IPS-NIHi11 (cell line): ENCODE results near the gene IL1A.

Experiments used
- DNase-seq: peaks from one replicate; pipeline ENCODE4 v3.0.0; 2012; ENCODE audit warnings: mixed read lengths, low spot score

The IL1A gene

DNA sequence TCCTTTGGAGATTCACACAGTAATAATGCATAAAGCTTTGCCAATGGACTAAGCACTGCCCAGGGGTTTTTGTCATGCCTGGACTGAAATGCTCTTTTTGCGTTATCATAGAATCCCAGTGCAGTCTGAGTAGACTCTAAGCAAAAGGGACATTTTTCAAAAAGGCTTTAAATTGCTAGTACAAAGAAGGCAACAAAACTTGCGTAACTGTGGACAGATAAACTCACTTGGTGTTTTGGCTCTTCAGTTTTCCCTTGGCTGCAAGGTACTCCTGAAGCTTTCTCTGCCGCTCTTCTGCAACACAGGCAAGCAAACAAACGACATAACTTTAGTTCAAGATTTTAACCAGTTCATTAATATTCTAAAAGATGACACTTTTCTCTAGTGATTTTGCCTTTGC, 22.0 kb downstream of the IL1A start:
- no peak for DNase-seq

DNA sequence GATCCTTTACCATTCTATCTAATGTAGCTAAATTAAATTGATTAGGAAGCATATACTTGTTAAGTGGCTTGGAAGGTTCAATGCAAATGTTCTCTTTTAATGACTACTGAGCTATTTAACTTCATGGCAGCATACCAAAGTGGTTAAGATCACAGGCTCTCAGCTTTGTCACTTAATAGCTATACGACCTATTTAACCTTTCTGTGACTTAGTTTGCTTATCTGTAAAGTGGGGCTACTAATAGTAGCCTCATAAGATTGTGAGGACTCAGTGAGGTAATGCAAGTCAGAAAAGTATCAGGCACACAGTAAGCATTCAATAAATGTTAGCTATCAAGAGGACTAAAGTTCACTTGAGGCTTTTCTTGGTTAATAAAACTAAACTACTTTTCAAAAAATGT, 24.1 kb downstream of the IL1A start:
- no peak for DNase-seq

- no peak for DNase-seq
Measured at GRCh38 chr2:112758711-112759110, 25.6 kb downstream of the IL1A start.

GRCh38 chr2:112757265-112757664, 27.0 kb downstream of the IL1A start:
- DNase-seq, result no peak

GRCh38 chr2:112756207-112756606, 28.1 kb downstream of the IL1A start:
- no peak for DNase-seq

GRCh38 chr2:112755444-112755843, 28.8 kb downstream of the IL1A start:
- no peak for DNase-seq

DNA sequence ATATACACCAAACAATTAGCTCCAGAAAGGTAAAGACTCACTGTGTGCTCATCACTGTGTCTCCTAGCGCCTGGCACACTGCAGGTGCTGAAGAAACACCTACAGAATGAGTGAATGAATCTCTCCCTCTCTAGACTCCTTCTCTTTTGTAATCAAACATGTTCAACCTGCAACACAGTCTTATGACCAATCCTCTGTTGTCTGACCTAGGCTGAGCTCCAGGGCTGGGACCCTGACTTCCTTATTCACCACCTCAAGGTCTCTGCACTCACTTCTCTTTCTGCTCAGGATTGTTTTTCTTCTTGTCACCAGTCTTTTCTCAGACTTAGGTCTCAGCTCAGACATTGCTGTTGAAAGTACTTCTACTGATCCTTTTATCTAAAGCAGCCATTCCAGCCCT, 29.7 kb downstream of the IL1A start:
- DNase-seq, result no peak

DNA sequence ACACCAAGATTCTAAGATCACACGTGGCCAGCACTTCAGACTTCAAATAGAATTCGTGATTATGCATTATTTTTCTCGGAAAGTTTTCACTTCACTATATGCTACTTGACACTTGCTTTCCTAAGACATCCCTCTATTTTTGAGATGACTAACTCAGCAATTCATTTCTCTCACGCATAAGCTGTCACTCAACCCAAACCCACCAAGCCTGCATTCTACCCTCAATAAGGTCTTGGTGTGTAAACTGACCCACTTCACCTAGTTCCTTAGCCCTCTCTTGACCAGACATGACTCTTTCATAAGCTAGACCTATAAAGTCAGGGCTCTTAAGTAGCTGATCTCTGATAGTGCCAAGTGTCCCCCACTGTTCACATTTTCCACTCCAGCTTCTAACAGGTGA, 31.6 kb downstream of the IL1A start:
- DNase-seq, result no peak

DNA sequence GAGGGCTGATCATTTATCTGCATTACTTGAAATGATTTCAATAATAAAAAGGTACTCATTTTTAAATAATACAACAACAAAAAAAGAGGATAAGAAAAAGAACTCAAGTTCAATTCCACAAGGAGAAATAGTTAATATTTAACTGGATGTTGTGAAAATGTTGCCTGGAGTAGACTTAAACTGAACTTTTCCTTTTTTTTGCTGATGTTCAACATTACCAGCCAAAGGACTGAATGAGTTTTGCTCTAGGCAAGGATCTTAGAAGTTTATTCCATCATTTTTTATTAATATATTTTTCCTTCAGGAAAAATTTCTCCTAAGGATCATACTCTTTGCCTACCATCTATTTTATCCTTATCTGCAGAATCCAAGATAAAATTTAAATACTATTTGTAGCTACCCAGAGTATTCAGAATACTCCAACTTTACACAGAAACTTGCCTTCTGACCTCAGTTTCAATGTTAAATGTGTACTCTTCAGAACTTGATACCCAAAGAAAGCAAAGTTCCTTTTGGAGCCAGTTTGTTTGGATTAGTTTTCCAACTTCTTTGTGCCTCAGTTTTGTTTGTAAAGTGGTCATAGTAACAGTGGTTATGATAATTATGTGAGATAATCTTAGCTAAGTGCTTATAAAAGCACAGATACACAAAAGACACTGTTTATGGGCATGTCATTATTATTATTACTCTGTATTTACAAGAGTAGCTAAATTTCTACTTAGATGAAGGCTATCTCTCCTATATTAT, 32.7 kb downstream of the IL1A start:
- no peak for DNase-seq

GRCh38 chr2:112750560-112750843, 33.8 kb downstream of the IL1A start:
- DNase-seq, result no peak

DNA sequence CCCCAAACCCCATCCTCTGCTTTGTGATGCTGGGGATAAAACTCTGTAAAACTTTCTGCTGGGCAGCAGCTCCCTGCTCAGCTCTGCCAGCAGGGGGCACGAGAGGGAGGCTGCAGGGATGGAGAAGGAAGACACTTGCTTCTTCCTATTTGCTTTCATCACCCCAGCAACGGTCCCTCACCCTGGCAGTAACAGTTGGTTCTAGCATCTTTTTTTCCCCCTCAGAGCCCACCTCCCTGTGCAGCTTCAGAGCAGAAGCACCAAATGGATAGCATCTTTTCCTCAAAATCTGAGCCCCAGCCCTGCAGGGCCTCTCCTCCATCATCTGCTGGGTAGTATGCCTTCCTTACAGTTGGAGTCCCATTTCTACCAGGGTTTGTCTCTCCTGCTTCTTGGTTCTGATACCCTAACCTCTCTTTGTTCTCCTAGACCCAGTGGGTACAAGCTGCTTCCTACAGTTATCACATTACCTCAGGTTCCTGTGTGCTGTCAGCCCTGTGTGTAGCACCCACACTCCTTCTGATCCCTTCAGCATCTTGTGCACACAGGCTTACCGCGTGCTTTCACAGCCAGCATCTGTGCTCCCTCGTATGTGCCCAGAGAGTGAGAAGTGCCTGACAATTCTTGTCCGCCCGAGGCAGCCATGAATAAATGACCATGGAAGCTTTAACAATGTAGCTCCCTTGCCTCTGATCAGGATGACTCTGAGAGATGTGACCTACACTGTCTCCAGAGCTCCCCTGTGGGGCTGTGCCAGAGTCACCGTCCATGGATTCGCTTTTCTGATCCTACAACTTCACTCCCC, 34.3 kb downstream of the IL1A start:
- peak; percentile 82 for DNase-seq

DNA sequence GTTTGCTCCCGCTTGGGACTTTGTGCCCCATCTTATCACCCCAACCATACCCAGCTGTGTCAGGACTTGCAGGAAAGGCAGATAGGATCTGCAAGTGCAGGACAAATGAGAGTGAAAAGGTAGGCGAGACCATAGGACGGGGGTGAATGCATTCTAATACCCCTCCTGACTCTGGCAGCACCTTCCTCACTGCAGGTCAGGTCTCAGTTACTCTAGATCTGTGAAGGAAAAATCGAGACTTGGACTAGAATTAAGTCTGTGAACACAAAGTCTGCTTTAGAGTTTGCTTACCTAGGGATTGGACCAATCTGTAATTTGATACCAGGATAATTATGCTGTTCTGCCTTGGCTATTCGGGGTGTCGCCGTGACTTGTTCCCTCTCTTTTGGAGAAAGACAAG, 43.8 kb downstream of the IL1A start:
- DNase-seq, result no peak

DNA sequence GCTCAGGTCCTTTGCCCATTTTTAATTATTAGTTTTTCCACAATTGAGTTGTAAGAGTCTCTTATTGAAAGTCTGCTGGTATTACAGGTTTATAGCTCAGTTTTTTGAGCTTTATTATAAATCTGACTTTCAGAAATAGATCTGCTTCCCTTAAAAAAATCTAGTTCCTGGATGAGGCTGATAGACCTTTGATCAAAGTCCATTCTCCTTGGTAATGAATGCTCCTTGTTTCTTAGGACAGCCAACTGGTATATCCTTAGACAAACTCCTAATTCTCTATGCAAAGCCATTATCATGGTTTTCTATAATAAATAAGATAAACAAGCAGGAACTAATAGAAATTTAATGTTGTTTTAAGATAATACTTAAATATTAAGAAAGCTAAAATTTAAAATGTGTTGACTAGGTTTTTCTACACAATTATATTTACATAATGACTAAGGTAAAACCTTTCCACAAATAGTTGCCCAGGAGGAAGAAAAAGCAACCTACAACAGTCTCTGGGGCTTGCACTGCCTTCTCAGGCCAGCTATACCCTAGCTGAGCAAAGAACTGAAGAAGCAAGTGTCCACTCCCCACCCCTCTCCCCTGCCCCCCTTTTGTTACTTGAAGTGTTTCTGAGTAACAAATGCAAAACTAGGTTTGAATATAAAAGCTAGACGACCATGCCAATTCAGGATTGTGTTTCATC, 46.6 kb downstream of the IL1A start:
- DNase-seq, result no peak

- no peak for DNase-seq
Measured at GRCh38 chr2:112733871-112734270, 50.4 kb downstream of the IL1A start.

- DNase-seq, result no peak
Measured at GRCh38 chr2:112733456-112733855, 50.8 kb downstream of the IL1A start.

DNA sequence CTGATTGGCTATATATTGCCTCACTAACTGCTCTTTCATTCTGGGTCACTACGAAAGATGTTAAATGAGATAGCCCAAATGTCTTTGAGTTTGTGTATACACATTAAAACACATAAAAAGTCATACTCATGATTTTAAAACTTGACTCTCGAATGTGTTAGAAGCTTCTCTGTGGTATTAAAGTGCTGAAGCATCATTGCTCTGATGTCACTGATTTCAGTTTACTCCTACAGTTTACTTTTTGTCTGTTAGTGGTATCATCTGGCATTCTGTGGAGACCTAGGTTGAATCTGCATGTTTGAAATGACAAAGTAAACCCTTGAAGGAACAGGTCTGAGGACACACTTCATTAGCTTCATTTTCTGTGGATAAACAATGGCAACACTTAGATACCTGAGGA, 52.8 kb downstream of the IL1A start:
- DNase-seq, result no peak

DNA sequence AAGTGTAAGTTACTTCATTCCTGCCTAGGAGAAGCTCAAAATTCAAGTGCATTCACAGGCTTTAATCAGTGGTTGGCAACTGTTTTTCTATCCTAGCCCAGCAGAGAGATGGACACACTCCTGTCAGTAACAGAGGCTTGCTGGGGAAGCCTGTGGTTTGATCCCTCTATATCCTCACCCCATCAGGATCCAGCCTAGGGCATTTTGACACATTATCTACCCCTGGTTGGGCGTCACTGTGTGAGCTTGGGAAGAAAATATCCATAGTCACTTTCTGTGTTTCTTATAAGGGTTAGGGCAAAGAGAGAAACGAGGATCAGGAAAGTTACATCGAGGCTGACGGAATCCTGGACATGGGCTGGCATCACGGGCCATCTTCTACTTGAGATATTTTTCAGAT, 53.5 kb downstream of the IL1A start:
- DNase-seq, result no peak

GRCh38 chr2:112730216-112730615, 54.1 kb downstream of the IL1A start:
- no peak for DNase-seq

- no peak for DNase-seq
Measured at GRCh38 chr2:112728378-112729175, 55.7 kb downstream of the IL1A start.

DNA sequence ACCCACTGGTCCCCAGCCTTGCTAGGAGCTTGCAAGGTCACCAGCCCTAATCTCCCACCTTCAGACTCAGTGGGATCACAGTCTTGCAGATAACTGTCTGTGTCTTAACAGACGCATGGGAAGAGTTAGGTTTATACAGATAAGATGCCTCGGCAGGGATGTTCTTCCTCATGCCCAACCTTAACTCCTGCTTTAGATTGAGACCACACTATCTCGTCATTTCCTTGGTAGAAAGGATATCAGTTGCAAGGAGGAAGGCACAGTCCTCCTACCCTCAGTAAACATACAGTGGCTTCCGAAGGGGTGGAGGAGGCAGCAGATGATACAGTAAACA, 56.3 kb downstream of the IL1A start:
- DNase-seq, result no peak

- DNase-seq, result no peak
Measured at GRCh38 chr2:112727276-112728028, 56.8 kb downstream of the IL1A start.
